A549 (cell line): ENCODE data around the gene TKFC. TPM values are rescaled to one million over a fixed set of nuclear protein-coding genes. Genes with fewer than 3 reads are reported as not detected.
A peak's percentile ranks its signal among the peaks of the same experiment; 100 is the strongest.

Experiments
- ATAC-seq, 2 experiments: fragments of 200-7000 bp in 1 of 2; fragments of >200 bp in 1 of 2; cut with Nextera tagmentation in 1 of 2; cut with Tn5 transposase in 1 of 2; 3 replicates each; pipeline versions ENCODE4 v1.8.0 to v1.9.1; 2018 to 2020; ENCODE audit warnings: mild to moderate bottlenecking in 1 of 2, moderate library complexity in 1 of 2
- CTCF ChIA-PET: fragments of 300-600 bp; sonication (Branson Sonifier 250); formaldehyde crosslinking; extraction: SDS; loops from one replicate; lab custom pipeline; 2021; ENCODE audit warnings: antibody characterized with exemption, inconsistent platforms; lab: Yijun Ruan, JAX
- POLR2A ChIA-PET: fragments of 350-600 bp; formaldehyde crosslinking; extraction: SDS; loops from one replicate; lab custom pipeline; 2021; ENCODE audit warnings: antibody characterized with exemption, inconsistent platforms; lab: Yijun Ruan, JAX
- DNase-seq, 2 experiments: peaks; one replicate each; pipeline versions ENCODE4 v3.0.0 to v3.0.0-alpha.2; 2011 to 2016; ENCODE audit warnings: low read depth in 1 of 2, low spot score in 1 of 2
- FAIRE-seq: peaks from 2 replicates; lab custom pipeline; 2011; peaks lifted over from hg19 to GRCh38; lab: Jason Lieb, UNC
- H3K27ac ChIP-seq, 2 experiments: fragments of >200 bp; sonication (Bioruptor Twin); formaldehyde crosslinking; 3 replicates each; pipeline ENCODE4 v1.5.1; 2016 to 2017
- H3K4me1 ChIP-seq: fragments of >200 bp; sonication (Bioruptor Twin); formaldehyde crosslinking; 3 replicates; pipeline ENCODE4 v1.6.1; 2016
- H3K4me2 ChIP-seq: fragments of >200 bp; sonication (Bioruptor Twin); formaldehyde crosslinking; 3 replicates; pipeline ENCODE4 v1.6.1; 2016
- H3K4me3 ChIP-seq: fragments of >200 bp; sonication (Bioruptor Twin); formaldehyde crosslinking; 3 replicates; pipeline ENCODE4 v1.5.1; 2016
- H3K9me3 ChIP-seq: fragments of >200 bp; sonication (Bioruptor Twin); formaldehyde crosslinking; 3 replicates; pipeline ENCODE4 v1.6.1; 2016
- CHD2 ChIP-seq: fragments of 150-350 bp; IDR thresholded peaks from 2 replicates; pipeline ENCODE4 v1.6.1; 2014; ENCODE audit warnings: low read length; ENCODE audit not compliant: partially characterized antibody
- EHF ChIP-seq: fragments of 250-450 bp; sonication (Bioruptor Pico); IDR thresholded peaks from 2 replicates; pipeline ENCODE4 v1.5.0; 2020; ENCODE audit warnings: mild to moderate bottlenecking
- FOSB ChIP-seq: fragments of 250-450 bp; sonication (Bioruptor Pico); IDR thresholded peaks from 2 replicates; pipeline ENCODE4 v1.5.0; 2020; ENCODE audit warnings: mild to moderate bottlenecking, moderate library complexity
- FOXS1 ChIP-seq: fragments of 250-450 bp; sonication (Bioruptor Pico); IDR thresholded peaks from 2 replicates; pipeline ENCODE4 v1.5.0; 2020; ENCODE audit warnings: mild to moderate bottlenecking, moderate library complexity
- HDAC2 ChIP-seq: fragments of 200-600 bp; sonication (generic); IDR thresholded peaks from 2 replicates; pipeline ENCODE4 v1.6.1; 2016
- KDM1A ChIP-seq: fragments of 200-600 bp; sonication (generic); IDR thresholded peaks from 2 replicates; pipeline ENCODE4 v1.6.1; 2016; ENCODE audit warnings: low read depth, mild to moderate bottlenecking
- MAFK ChIP-seq: fragments of 450-650 bp; IDR thresholded peaks from 2 replicates; pipeline ENCODE4 v1.6.1; 2014; ENCODE audit not compliant: partially characterized antibody
- MYC ChIP-seq: IDR thresholded peaks from 2 replicates; pipeline ENCODE4 v1.6.1; 2012; ENCODE audit warnings: mild to moderate bottlenecking, inconsistent platforms, low read length, improper control_type of control experiment, borderline replicate concordance
- RNF2 ChIP-seq: fragments of 200-600 bp; sonication (generic); IDR thresholded peaks from 2 replicates; pipeline ENCODE4 v1.6.1; 2016; ENCODE audit warnings: low read depth, mild to moderate bottlenecking, antibody characterized with exemption, moderate library complexity, borderline replicate concordance
- WGBS: methylation state at CpG from one replicate; pipeline ENCODE4 v1.1.6; 2017; ENCODE audit errors: missing lambda C conversion rate; 5-methylcytosine and 5-hydroxymethylcytosine counted together
- polyA plus RNA-seq, 4 experiments: library from polyadenylated mRNA; depleted of rRNA in 3 of 4; stranded (reverse); fragments of >200 nt; fragmentation: RNase III in 1 of 4; extraction: RNeasy Plus Mini Kit Qiagen cat#74134 plus additional on column Dnase treatment in 1 of 4; gene quantifications; 2 replicates in 3 of 4; 3 replicates in 1 of 4; pipeline ENCODE4 v1.2.3, GENCODE V29; 2011 to 2017
- TF ChIP-seq, protein P1 (sequence below): fragments of >200 bp; sonication (Bioruptor Twin); formaldehyde crosslinking; IDR thresholded peaks from 3 replicates; pipeline ENCODE4 v1.6.1; 2016
- TF ChIP-seq, protein P2 (sequence below): fragments of >200 bp; sonication (Bioruptor Twin); formaldehyde crosslinking; IDR thresholded peaks from 2 replicates; pipeline ENCODE4 v1.6.1; 2016
- TF ChIP-seq, protein P3 (sequence below): fragments of 250-450 bp; sonication (Bioruptor Pico); IDR thresholded peaks from 2 replicates; pipeline ENCODE4 v1.5.0; 2021; ENCODE audit warnings: mild to moderate bottlenecking, moderate library complexity, borderline replicate concordance

The TKFC gene
- polyA plus RNA-seq, 2 of the 4 experiments (the other 2 are of a cell fraction), result 46.5 to 48.7 TPM

DNA sequence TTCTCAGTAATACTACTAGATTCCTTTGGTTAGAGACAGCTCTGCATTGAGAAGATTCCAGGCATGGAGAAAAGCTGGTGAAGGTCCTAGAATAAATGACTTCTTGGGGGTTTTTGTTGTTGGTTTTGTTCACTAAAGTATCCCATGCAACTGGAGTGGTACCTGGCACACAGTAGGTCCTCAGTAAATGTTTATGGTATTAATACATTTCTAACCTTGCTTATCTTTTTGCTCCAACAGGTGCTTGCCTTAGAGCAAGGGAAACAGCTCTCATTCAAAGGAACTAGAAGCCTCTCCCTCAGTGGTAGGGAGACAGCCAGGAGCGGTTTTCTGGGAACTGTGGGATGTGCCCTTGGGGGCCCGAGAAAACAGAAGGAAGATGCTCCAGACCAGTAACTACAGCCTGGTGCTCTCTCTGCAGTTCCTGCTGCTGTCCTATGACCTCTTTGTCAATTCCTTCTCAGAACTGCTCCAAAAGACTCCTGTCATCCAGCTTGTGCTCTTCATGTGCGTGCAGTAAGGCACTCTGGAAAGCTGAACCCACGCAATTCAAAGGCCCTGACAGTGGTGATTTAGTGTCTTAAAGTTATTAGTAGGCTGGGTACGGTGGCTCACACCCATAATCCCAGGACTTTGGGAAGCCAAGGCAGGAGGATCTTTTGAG is 31.1 kb downstream of the TKFC start:
- FAIRE-seq (no peak), DNase-seq (no peak), ATAC-seq (no peak)
- POLR2A ChIA-PET, result interaction anchor here (0.5 to 3.4 kb wide), 2 partner anchors 9 to 21 kb away, joined by 3 to 32 read pairs; no protein-coding TSS in a partner anchor
- Histone ChIP-seq H3K4me3 (no peak overlapping the region), H3K9me3 (no peaks in the 10 kb centered on the region), H3K4me2 (no peak overlapping the region; the same call in 2 of the 3 replicates), H3K27ac (no peak overlapping the region), H3K4me1 (peaks cover 15% of the 10 kb centered on the region; the same call in 2 of the 3 replicates)
- TF ChIP-seq, protein P1, sequence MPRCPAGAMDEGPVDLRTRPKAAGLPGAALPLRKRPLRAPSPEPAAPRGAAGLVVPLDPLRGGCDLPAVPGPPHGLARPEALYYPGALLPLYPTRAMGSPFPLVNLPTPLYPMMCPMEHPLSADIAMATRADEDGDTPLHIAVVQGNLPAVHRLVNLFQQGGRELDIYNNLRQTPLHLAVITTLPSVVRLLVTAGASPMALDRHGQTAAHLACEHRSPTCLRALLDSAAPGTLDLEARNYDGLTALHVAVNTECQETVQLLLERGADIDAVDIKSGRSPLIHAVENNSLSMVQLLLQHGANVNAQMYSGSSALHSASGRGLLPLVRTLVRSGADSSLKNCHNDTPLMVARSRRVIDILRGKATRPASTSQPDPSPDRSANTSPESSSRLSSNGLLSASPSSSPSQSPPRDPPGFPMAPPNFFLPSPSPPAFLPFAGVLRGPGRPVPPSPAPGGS, result no peak
- WGBS, result 95% methylated on average over 5 of the region's 5 CpGs
- CTCF ChIA-PET, result interaction anchor here (1.0 to 33.1 kb wide), 5 partner anchors 10 to 26 kb away, joined by 4 to 521 read pairs (median 21); partner anchors contain the start of genes DDB1, TKFC and TMEM216

DNA sequence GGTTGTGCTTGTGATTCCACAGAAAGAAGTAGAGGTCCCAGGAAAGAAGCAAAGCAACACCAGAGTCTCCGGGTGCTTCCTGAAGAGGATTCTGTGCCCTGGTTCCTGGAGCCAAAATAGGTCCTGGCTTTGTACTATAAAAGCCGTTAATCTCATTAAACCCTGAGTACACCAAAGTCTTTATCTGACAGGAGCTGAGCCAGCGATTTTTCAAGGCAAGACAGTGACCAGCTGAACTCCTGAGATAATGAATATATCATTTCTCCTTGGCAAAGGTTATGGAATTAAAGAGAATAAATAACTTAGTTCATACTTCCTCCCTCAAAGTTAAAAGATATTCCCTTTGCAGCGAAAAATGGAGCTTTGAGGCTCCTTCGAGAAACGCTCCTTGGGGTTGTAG is 34.4 kb downstream of the TKFC start:
- Histone ChIP-seq H3K4me2 (no peak overlapping the region), H3K4me3 (no peak overlapping the region), H3K9me3 (0 out of 3 replicates have a peak, but pooled peaks cover under 1% of the 10 kb centered on the region), H3K27ac (no peak overlapping the region), H3K4me1 (peaks cover 7% of the 10 kb centered on the region; the same call in 2 of the 3 replicates)
- ChIA-PET POLR2A (interaction anchor here (1.7 kb wide), 1 partner anchor 7 kb away, joined by 13 read pairs; no protein-coding TSS in a partner anchor), CTCF (interaction anchor here (1.5 to 33.1 kb wide), 3 partner anchors 10 to 29 kb away, joined by 4 to 521 read pairs (median 368); partner anchors contain the start of genes DDB1, TKFC and TMEM216)
- DNase-seq (no peak), FAIRE-seq (no peak), ATAC-seq (no peak)
- 94% methylated on average over 6 of the region's 6 CpGs for WGBS
- TF ChIP-seq MAFK, result peak; percentile 54
- TF ChIP-seq FOSB (CRISPR knock-in tag), result no peak
- no peak for TF ChIP-seq CHD2
- TF ChIP-seq FOXS1, result no peak
- no peak for TF ChIP-seq KDM1A
- TF ChIP-seq, protein P2, sequence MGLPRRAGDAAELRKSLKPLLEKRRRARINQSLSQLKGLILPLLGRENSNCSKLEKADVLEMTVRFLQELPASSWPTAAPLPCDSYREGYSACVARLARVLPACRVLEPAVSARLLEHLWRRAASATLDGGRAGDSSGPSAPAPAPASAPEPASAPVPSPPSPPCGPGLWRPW, result no peak
- TF ChIP-seq, protein P3, sequence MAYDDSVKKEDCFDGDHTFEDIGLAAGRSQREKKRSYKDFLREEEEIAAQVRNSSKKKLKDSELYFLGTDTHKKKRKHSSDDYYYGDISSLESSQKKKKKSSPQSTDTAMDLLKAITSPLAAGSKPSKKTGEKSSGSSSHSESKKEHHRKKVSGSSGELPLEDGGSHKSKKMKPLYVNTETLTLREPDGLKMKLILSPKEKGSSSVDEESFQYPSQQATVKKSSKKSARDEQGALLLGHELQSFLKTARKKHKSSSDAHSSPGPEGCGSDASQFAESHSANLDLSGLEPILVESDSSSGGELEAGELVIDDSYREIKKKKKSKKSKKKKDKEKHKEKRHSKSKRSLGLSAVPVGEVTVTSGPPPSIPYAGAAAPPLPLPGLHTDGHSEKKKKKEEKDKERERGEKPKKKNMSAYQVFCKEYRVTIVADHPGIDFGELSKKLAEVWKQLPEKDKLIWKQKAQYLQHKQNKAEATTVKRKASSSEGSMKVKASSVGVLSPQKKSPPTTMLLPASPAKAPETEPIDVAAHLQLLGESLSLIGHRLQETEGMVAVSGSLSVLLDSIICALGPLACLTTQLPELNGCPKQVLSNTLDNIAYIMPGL (CRISPR knock-in tag), result no peak
- no peak for TF ChIP-seq HDAC2
- no peak for TF ChIP-seq RNF2
- TF ChIP-seq, all 56 proteins: peak for 1

DNA sequence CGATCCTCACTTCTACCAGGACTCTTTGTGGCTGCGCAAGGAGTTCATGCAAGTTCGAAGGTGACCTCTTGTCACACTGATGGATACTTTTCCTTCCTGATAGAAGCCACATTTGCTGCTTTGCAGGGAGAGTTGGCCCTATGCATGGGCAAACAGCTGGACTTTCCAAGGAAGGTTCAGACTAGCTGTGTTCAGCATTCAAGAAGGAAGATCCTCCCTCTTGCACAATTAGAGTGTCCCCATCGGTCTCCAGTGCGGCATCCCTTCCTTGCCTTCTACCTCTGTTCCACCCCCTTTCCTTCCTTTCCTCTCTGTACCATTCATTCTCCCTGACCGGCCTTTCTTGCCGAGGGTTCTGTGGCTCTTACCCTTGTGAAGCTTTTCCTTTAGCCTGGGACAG is 35.6 kb downstream of the TKFC start:
- POLR2A ChIA-PET, result no interaction called here
- 95% methylated on average over 7 of the region's 7 CpGs for WGBS

More for the DNA sequence above, 35.6 kb downstream of the TKFC start:
- DNase-seq, result no peak
- Histone ChIP-seq H3K4me2 (no peak overlapping the region), H3K4me3 (no peak overlapping the region), H3K9me3 (0 out of 3 replicates have a peak, but pooled peaks cover 2% of the 10 kb centered on the region), H3K4me1 (peaks cover 2% of the 10 kb centered on the region; the same call in 2 of the 3 replicates), H3K27ac (no peak overlapping the region)
- no peak for FAIRE-seq
- TF ChIP-seq FOSB (CRISPR knock-in tag) (no peak), EHF (no peak), MYC (no peak), FOXS1 (no peak)
- CTCF ChIA-PET, result interaction anchor here (1.3 to 33.1 kb wide), 3 partner anchors 17 to 78 kb away, joined by 4 to 521 read pairs (median 368); partner anchors contain the start of genes DDB1, TKFC and TMEM216
- ATAC-seq, result no peak
